NCI-H524 treated with DMSO at 0.1 percent for 48 hours (cell line): ENCODE measurements around the gene CTNNA2.

Source experiments
- DNase-seq: peaks from one replicate; lab custom pipeline; 2025; lab: John Stamatoyannopoulos, UW

CTNNA2 gene

GRCh38 chr2:79512442-79513401, at the start of gene CTNNA2:
Gene CTNNA2 (plus strand): TSS chr2:79513051.
- peak; percentile 68 for DNase-seq

GRCh38 chr2:79487399-79487798, 25.5 kb upstream of the CTNNA2 start:
- no peak for DNase-seq

GRCh38 chr2:79511320-79511951, 1.4 kb upstream of the CTNNA2 start:
- no peak for DNase-seq

GRCh38 chr2:79513711-79514110, 860 bp downstream of the CTNNA2 start:
- no peak for DNase-seq

GRCh38 chr2:79529636-79530035, 16.8 kb downstream of the CTNNA2 start:
- no peak for DNase-seq

- no peak for DNase-seq
Observed at GRCh38 chr2:79530443-79530842, 17.6 kb downstream of the CTNNA2 start.

GRCh38 chr2:79547568-79547967, 34.7 kb downstream of the CTNNA2 start:
- DNase-seq, result no peak

- no peak for DNase-seq
Observed at GRCh38 chr2:79552653-79553052, 39.8 kb downstream of the CTNNA2 start.

- no peak for DNase-seq
Observed at GRCh38 chr2:79554899-79555298, 42.0 kb downstream of the CTNNA2 start.

- no peak for DNase-seq
Observed at GRCh38 chr2:79564065-79564464, 51.2 kb downstream of the CTNNA2 start.

GRCh38 chr2:79569048-79569447, 56.2 kb downstream of the CTNNA2 start:
- no peak for DNase-seq

- DNase-seq, result no peak
Observed at GRCh38 chr2:79573895-79574674, 61.2 kb downstream of the CTNNA2 start.

GRCh38 chr2:79576451-79576850, 63.6 kb downstream of the CTNNA2 start:
- DNase-seq, result no peak

GRCh38 chr2:79578952-79579351, 66.1 kb downstream of the CTNNA2 start:
- DNase-seq, result no peak

- DNase-seq, result no peak
Observed at GRCh38 chr2:79580175-79580574, 67.3 kb downstream of the CTNNA2 start.

- DNase-seq, result no peak
Observed at GRCh38 chr2:79585701-79586433, 73.0 kb downstream of the CTNNA2 start.

GRCh38 chr2:79591281-79591680, 78.4 kb downstream of the CTNNA2 start:
- no peak for DNase-seq

GRCh38 chr2:79593237-79593867, 80.5 kb downstream of the CTNNA2 start:
- DNase-seq, result no peak

- DNase-seq, result no peak
Observed at GRCh38 chr2:79596403-79596802, 83.6 kb downstream of the CTNNA2 start.

- DNase-seq, result no peak
Observed at GRCh38 chr2:79604748-79605147, 91.9 kb downstream of the CTNNA2 start.

GRCh38 chr2:79611448-79612016, 98.7 kb downstream of the CTNNA2 start:
- no peak for DNase-seq
